Measurements from ENCODE around the gene CARTPT. TPM values are rescaled to one million over a fixed set of nuclear protein-coding genes. Genes with fewer than 3 reads are reported as not detected.
A peak's percentile ranks its signal among the peaks of the same experiment; 100 is the strongest.

Gene CARTPT
- total and polyA plus RNA-seq, 9 of the 15 experiments (the other 6 are each of a cell fraction or from before 2014, with no cell fraction given): not detected

DNA sequence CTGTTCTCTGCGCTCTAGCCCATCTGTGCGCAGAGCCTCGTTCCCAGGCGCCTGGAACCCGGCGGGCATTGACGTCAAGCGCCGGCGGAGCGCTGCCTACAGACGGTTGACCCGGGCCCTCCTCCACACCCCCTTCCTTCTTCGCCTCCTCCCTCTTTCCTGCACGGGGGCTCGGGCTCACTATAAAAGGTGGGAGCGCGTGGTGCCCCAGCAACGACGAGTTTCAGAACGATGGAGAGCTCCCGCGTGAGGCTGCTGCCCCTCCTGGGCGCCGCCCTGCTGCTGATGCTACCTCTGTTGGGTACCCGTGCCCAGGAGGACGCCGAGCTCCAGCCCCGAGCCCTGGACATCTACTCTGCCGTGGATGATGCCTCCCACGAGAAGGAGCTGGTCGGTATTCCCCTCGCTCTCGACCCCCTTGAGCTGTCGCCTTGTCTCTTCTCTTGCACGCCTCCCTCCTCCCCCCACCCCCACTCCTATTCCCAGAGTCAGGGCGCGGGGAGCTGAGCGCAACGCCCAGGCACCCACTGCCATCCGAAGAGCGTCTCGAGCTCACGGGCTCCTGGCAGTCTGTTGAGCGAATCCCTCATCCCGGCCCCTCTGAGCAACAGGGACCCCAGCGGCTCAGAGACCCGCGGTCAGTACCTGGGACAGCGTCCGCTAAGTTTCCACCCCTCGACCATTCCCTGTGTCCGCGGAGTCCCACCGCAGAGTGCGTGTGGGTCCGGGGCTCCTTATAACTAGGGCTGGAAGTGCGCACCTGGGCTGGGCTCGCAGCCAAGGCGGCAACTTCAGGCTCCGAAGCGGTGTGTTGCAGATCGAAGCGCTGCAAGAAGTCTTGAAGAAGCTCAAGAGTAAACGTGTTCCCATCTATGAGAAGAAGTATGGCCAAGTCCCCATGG, at the start of gene CARTPT (continued):
- TF ChIP-seq, protein P1, sequence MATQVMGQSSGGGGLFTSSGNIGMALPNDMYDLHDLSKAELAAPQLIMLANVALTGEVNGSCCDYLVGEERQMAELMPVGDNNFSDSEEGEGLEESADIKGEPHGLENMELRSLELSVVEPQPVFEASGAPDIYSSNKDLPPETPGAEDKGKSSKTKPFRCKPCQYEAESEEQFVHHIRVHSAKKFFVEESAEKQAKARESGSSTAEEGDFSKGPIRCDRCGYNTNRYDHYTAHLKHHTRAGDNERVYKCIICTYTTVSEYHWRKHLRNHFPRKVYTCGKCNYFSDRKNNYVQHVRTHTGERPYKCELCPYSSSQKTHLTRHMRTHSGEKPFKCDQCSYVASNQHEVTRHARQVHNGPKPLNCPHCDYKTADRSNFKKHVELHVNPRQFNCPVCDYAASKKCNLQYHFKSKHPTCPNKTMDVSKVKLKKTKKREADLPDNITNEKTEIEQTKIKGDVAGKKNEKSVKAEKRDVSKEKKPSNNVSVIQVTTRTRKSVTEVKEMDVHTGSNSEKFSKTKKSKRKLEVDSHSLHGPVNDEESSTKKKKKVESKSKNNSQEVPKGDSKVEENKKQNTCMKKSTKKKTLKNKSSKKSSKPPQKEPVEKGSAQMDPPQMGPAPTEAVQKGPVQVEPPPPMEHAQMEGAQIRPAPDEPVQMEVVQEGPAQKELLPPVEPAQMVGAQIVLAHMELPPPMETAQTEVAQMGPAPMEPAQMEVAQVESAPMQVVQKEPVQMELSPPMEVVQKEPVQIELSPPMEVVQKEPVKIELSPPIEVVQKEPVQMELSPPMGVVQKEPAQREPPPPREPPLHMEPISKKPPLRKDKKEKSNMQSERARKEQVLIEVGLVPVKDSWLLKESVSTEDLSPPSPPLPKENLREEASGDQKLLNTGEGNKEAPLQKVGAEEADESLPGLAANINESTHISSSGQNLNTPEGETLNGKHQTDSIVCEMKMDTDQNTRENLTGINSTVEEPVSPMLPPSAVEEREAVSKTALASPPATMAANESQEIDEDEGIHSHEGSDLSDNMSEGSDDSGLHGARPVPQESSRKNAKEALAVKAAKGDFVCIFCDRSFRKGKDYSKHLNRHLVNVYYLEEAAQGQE (IDR thresholded peaks at IDR 0.05; ENCODE audit: borderline replicate concordance): peak; percentile 94
- TF ChIP-seq, protein P1 (CRISPR knock-in tag; IDR thresholded peaks at IDR 0.05; ENCODE audit: low read depth): peak; percentile 90

All from K562 (cell line).